HEK293 (cell line): ENCODE results near the gene ZNF430.

Source experiments
- KLF10 ChIP-seq: fragments of 450-650 bp; IDR thresholded peaks from 2 replicates; pipeline ENCODE4 v1.5.1; 2018; ENCODE audit warnings: missing biosample characterization, mild to moderate bottlenecking, missing genetic modification characterization
- SP2 ChIP-seq: fragments of 450-650 bp; formaldehyde crosslinking; IDR thresholded peaks from 2 replicates; pipeline ENCODE4 v1.5.1; 2016; ENCODE audit warnings: missing biosample characterization, missing genetic modification characterization
- SP3 ChIP-seq: fragments of 450-650 bp; formaldehyde crosslinking; IDR thresholded peaks from 2 replicates; pipeline ENCODE4 v1.5.1; 2016; ENCODE audit warnings: missing biosample characterization, missing genetic modification characterization
- YY1 ChIP-seq: fragments of 450-650 bp; formaldehyde crosslinking; IDR thresholded peaks from 2 replicates; pipeline ENCODE4 v1.5.1; 2018; ENCODE audit warnings: missing biosample characterization, missing genetic modification characterization
- ZBTB8A ChIP-seq: fragments of 450-650 bp; formaldehyde crosslinking; IDR thresholded peaks from 2 replicates; pipeline ENCODE4 v1.5.1; 2016; ENCODE audit warnings: missing biosample characterization, missing genetic modification characterization
- ZNF23 ChIP-seq: fragments of 450-650 bp; formaldehyde crosslinking; IDR thresholded peaks from 2 replicates; pipeline ENCODE4 v1.5.1; 2016; ENCODE audit warnings: missing biosample characterization, missing genetic modification characterization, borderline replicate concordance
- ZNF274 ChIP-seq, 2 experiments: fragments of 200-500 bp in 1 of 2; fragments of 450-650 bp in 1 of 2; sonication (Bioruptor generic) in 1 of 2; formaldehyde crosslinking in 1 of 2; IDR thresholded peaks; 2 replicates each; pipeline versions ENCODE4 v1.5.1 to v1.6.1; 2014 to 2016; ENCODE audit warnings: borderline replicate concordance in 1 of 2, inconsistent platforms in 1 of 2, low read length in 1 of 2, missing biosample characterization in 1 of 2, missing genetic modification characterization in 1 of 2
- ZNF341 ChIP-seq: fragments of 450-650 bp; formaldehyde crosslinking; IDR thresholded peaks from 2 replicates; pipeline ENCODE4; 2016; ENCODE audit warnings: low read depth, missing biosample characterization, missing genetic modification characterization
- ZNF391 ChIP-seq: fragments of 450-650 bp; formaldehyde crosslinking; IDR thresholded peaks from 2 replicates; pipeline ENCODE4 v1.5.1; 2016; ENCODE audit warnings: low read depth, missing biosample characterization, missing genetic modification characterization, borderline replicate concordance
- ZNF549 ChIP-seq: fragments of 450-650 bp; IDR thresholded peaks from 2 replicates; pipeline ENCODE4 v1.5.1; 2018; ENCODE audit warnings: missing biosample characterization, missing genetic modification characterization, mild to moderate bottlenecking, inconsistent platforms, moderate library complexity
- ZXDB ChIP-seq: fragments of 450-650 bp; formaldehyde crosslinking; IDR thresholded peaks from 2 replicates; pipeline ENCODE4 v1.5.1; 2016; ENCODE audit warnings: missing biosample characterization, missing genetic modification characterization
- TF ChIP-seq, protein P1 (sequence below): fragments of 450-650 bp; formaldehyde crosslinking; IDR thresholded peaks from 2 replicates; pipeline ENCODE4 v1.5.1; 2016; ENCODE audit warnings: missing biosample characterization, missing genetic modification characterization
- TF ChIP-seq, protein P2 (sequence below): fragments of 450-650 bp; formaldehyde crosslinking; IDR thresholded peaks from 2 replicates; pipeline ENCODE4 v1.5.1; 2016; ENCODE audit warnings: missing biosample characterization, missing genetic modification characterization
- TF ChIP-seq, protein P3 (sequence below): fragments of 450-650 bp; formaldehyde crosslinking; IDR thresholded peaks from 2 replicates; pipeline ENCODE4 v1.5.1; 2016; ENCODE audit warnings: missing biosample characterization, missing genetic modification characterization

DNA sequence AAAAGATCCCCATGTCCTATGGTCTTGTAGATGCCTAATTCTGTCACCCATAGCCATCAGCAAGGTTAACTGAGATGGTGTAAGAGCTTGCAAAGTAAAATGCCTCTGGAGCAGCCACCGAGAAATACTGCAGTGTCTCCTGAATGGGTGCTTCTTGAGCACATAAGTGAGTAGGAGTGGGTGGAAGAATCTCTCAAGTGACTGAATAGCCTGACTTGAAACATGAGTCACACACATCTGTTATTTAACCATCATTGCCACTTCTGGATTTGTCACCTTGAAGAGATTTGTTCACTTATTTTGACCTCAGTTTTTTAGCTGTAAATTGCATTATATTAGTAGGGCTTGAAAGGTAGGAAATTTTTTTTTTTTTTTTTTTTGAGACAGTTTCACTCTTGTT, 63.9 kb downstream of the ZNF430 start:
- TF ChIP-seq SP2 (tag by site-specific recombination), result no peak
- TF ChIP-seq, protein P1, sequence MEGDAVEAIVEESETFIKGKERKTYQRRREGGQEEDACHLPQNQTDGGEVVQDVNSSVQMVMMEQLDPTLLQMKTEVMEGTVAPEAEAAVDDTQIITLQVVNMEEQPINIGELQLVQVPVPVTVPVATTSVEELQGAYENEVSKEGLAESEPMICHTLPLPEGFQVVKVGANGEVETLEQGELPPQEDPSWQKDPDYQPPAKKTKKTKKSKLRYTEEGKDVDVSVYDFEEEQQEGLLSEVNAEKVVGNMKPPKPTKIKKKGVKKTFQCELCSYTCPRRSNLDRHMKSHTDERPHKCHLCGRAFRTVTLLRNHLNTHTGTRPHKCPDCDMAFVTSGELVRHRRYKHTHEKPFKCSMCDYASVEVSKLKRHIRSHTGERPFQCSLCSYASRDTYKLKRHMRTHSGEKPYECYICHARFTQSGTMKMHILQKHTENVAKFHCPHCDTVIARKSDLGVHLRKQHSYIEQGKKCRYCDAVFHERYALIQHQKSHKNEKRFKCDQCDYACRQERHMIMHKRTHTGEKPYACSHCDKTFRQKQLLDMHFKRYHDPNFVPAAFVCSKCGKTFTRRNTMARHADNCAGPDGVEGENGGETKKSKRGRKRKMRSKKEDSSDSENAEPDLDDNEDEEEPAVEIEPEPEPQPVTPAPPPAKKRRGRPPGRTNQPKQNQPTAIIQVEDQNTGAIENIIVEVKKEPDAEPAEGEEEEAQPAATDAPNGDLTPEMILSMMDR (tag by site-specific recombination), result no peak
- TF ChIP-seq ZNF341 (tag by site-specific recombination), result no peak
- no peak for TF ChIP-seq ZNF23
- no peak for TF ChIP-seq ZNF549
- TF ChIP-seq, protein P2, sequence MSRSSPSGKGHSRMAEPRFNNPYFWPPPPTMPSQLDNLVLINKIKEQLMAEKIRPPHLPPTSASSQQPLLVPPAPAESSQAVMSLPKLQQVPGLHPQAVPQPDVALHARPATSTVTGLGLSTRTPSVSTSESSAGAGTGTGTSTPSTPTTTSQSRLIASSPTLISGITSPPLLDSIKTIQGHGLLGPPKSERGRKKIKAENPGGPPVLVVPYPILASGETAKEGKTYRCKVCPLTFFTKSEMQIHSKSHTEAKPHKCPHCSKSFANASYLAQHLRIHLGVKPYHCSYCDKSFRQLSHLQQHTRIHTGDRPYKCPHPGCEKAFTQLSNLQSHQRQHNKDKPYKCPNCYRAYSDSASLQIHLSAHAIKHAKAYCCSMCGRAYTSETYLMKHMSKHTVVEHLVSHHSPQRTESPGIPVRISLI (tag by site-specific recombination), result no peak
- no peak for TF ChIP-seq ZNF391 (tag by site-specific recombination)
- no peak for TF ChIP-seq SP3 (tag by site-specific recombination)
- TF ChIP-seq ZNF274 (IDR thresholded peaks at IDR 0.05; ENCODE audit: low read length), result no peak
- no peak for TF ChIP-seq ZNF274 (tag by site-specific recombination; IDR thresholded peaks at IDR 0.05; ENCODE audit: borderline replicate concordance)
- no peak for TF ChIP-seq KLF10 (tag by site-specific recombination)
- TF ChIP-seq, protein P3, sequence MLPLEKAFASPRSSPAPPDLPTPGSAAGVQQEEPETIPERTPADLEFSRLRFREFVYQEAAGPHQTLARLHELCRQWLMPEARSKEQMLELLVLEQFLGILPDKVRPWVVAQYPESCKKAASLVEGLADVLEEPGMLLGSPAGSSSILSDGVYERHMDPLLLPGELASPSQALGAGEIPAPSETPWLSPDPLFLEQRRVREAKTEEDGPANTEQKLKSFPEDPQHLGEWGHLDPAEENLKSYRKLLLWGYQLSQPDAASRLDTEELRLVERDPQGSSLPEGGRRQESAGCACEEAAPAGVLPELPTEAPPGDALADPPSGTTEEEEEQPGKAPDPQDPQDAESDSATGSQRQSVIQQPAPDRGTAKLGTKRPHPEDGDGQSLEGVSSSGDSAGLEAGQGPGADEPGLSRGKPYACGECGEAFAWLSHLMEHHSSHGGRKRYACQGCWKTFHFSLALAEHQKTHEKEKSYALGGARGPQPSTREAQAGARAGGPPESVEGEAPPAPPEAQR (tag by site-specific recombination), result no peak
- no peak for TF ChIP-seq ZXDB
- no peak for TF ChIP-seq ZBTB8A
- no peak for TF ChIP-seq YY1 (tag by site-specific recombination)
